HEK293 (cell line): ENCODE data around the gene MED17.

Experiments used
- CTCF ChIA-PET: fragments of 350-600 bp; formaldehyde crosslinking; extraction: SDS; loops from one replicate; lab custom pipeline; 2021; ENCODE audit warnings: antibody characterized with exemption; lab: Yijun Ruan, JAX
- POLR2A ChIA-PET: fragments of 300-600 bp; formaldehyde crosslinking; extraction: SDS; loops from one replicate; lab custom pipeline; 2020; ENCODE audit warnings: antibody characterized with exemption, inconsistent platforms; lab: Yijun Ruan, JAX
- H3K27ac ChIP-seq: fragments of 200-500 bp; sonication (Bioruptor generic); 2 replicates; pipeline ENCODE4 v1.5.1; 2014; ENCODE audit warnings: low read depth, low read length, control low read depth, inconsistent platforms; ENCODE audit errors: extremely low read depth
- H3K36me3 ChIP-seq, 2 experiments: fragments of 200-500 bp in 1 of 2; sonication (Bioruptor generic) in 1 of 2; 1 replicate in 1 of 2; 2 replicates in 1 of 2; pipeline ENCODE4 v1.5.1; 2014 to 2017; ENCODE audit warnings: inconsistent platforms in 2 of 2, low read length in 2 of 2; ENCODE audit not compliant: control insufficient read depth in 2 of 2, insufficient read depth in 1 of 2
- H3K4me1 ChIP-seq: fragments of 200-500 bp; sonication (Bioruptor generic); 2 replicates; pipeline ENCODE4 v1.5.1; 2014; ENCODE audit warnings: mild to moderate bottlenecking, low read length, inconsistent platforms; ENCODE audit not compliant: control insufficient read depth, insufficient read depth
- H3K4me3 ChIP-seq: 2 replicates; pipeline ENCODE4 v1.5.1; 2011; ENCODE audit warnings: low read depth, mild to moderate bottlenecking, control low read depth, low read length, moderate library complexity
- H3K9me3 ChIP-seq: fragments of 200-500 bp; sonication (Bioruptor generic); 2 replicates; pipeline ENCODE4 v1.5.1; 2014; ENCODE audit warnings: low read depth, low read length, inconsistent platforms; ENCODE audit not compliant: control insufficient read depth, insufficient read depth
- KLF17 ChIP-seq: fragments of 450-650 bp; formaldehyde crosslinking; IDR thresholded peaks from 2 replicates; pipeline ENCODE4 v1.5.1; 2016; ENCODE audit warnings: missing biosample characterization, missing genetic modification characterization
- OVOL3 ChIP-seq: fragments of 450-650 bp; formaldehyde crosslinking; IDR thresholded peaks from 2 replicates; pipeline ENCODE4 v1.5.1; 2016; ENCODE audit warnings: missing biosample characterization, missing genetic modification characterization
- PRDM2 ChIP-seq: fragments of 450-650 bp; formaldehyde crosslinking; IDR thresholded peaks from 2 replicates; pipeline ENCODE4 v1.5.1; 2016; ENCODE audit warnings: missing biosample characterization, missing genetic modification characterization, borderline replicate concordance
- ZBTB48 ChIP-seq: fragments of 450-650 bp; formaldehyde crosslinking; IDR thresholded peaks from 2 replicates; pipeline ENCODE4 v1.5.1; 2016; ENCODE audit warnings: missing biosample characterization, missing genetic modification characterization
- ZNF274 ChIP-seq, 2 experiments: fragments of 200-500 bp in 1 of 2; fragments of 450-650 bp in 1 of 2; sonication (Bioruptor generic) in 1 of 2; formaldehyde crosslinking in 1 of 2; IDR thresholded peaks; 2 replicates each; pipeline versions ENCODE4 v1.5.1 to v1.6.1; 2014 to 2016; ENCODE audit warnings: borderline replicate concordance in 1 of 2, inconsistent platforms in 1 of 2, low read length in 1 of 2, missing biosample characterization in 1 of 2, missing genetic modification characterization in 1 of 2
- ZNF398 ChIP-seq: fragments of 450-650 bp; formaldehyde crosslinking; IDR thresholded peaks from 2 replicates; pipeline ENCODE4 v1.5.1; 2017; ENCODE audit warnings: missing biosample characterization, missing genetic modification characterization
- ZNF544 ChIP-seq: fragments of 450-650 bp; formaldehyde crosslinking; IDR thresholded peaks from 2 replicates; pipeline ENCODE4 v1.5.0; 2017; ENCODE audit warnings: missing biosample characterization, missing genetic modification characterization
- ZNF549 ChIP-seq: fragments of 450-650 bp; IDR thresholded peaks from 2 replicates; pipeline ENCODE4 v1.5.1; 2018; ENCODE audit warnings: missing biosample characterization, missing genetic modification characterization, mild to moderate bottlenecking, inconsistent platforms, moderate library complexity
- ZNF654 ChIP-seq: fragments of 450-650 bp; formaldehyde crosslinking; IDR thresholded peaks from 2 replicates; pipeline ENCODE4 v1.5.1; 2016; ENCODE audit warnings: low read depth, missing biosample characterization, missing genetic modification characterization
- ZXDB ChIP-seq: fragments of 450-650 bp; formaldehyde crosslinking; IDR thresholded peaks from 2 replicates; pipeline ENCODE4 v1.5.1; 2016; ENCODE audit warnings: missing biosample characterization, missing genetic modification characterization

The MED17 gene

GRCh38 chr11:93829598-93829997 lies 45.5 kb downstream of the MED17 start:
- CTCF ChIA-PET: no interaction called here
- TF ChIP-seq ZNF654 (tag by site-specific recombination): no peak
- no peak for TF ChIP-seq ZNF398 (tag by site-specific recombination)
- no peak for TF ChIP-seq OVOL3 (tag by site-specific recombination)

GRCh38 chr11:93831343-93832127 lies 47.5 kb downstream of the MED17 start:
- H3K4me3 ChIP-seq: no peak overlapping the region
- TF ChIP-seq ZNF549 (tag by site-specific recombination): 0 out of 2 replicates have a peak, but pooled peaks have one; percentile 7
- no peak for TF ChIP-seq KLF17
- no peaks in the 10 kb centered on the region for H3K4me1 ChIP-seq
- H3K9me3 ChIP-seq: no peaks in the 10 kb centered on the region
- POLR2A ChIA-PET: interaction anchor here (0.6 kb wide), 1 partner anchor 719 kb away, joined by 3 read pairs; no protein-coding TSS in a partner anchor
- CTCF ChIA-PET: interaction anchor here (1.0 kb wide), 1 partner anchor 64 kb away, joined by 3 read pairs; no protein-coding TSS in a partner anchor
- no peaks in the 10 kb centered on the region for H3K36me3 ChIP-seq
- H3K27ac ChIP-seq: no peak overlapping the region

More at GRCh38 chr11:93829598-93829997, 45.5 kb downstream of the MED17 start:
- POLR2A ChIA-PET: no interaction called here
- Histone ChIP-seq H3K4me3 (no peak overlapping the region), H3K36me3 (no peaks in the 10 kb centered on the region), H3K9me3 (no peaks in the 10 kb centered on the region), H3K4me1 (no peaks in the 10 kb centered on the region), H3K27ac (no peak overlapping the region)

GRCh38 chr11:93832780-93833179 lies 48.7 kb downstream of the MED17 start:
- ChIA-PET CTCF (no interaction called here), POLR2A (no interaction called here)
- Histone ChIP-seq H3K9me3 (no peaks in the 10 kb centered on the region), H3K4me1 (no peaks in the 10 kb centered on the region), H3K4me3 (no peak overlapping the region), H3K36me3 (no peaks in the 10 kb centered on the region), H3K27ac (no peak overlapping the region)
- TF ChIP-seq ZBTB48 (tag by site-specific recombination) (no peak), PRDM2 (tag by site-specific recombination) (no peak), ZXDB (tag by site-specific recombination) (no peak), ZNF274 (IDR thresholded peaks at IDR 0.05; ENCODE audit: low read length) (no peak), ZNF274 (tag by site-specific recombination; IDR thresholded peaks at IDR 0.05; ENCODE audit: borderline replicate concordance) (no peak), ZNF544 (tag by site-specific recombination) (no peak)
